Measurements from ENCODE around the gene LAMC1. TPM values are rescaled to one million over a fixed set of nuclear protein-coding genes. Genes with fewer than 3 reads are reported as not detected.

LAMC1 gene
- total and polyA plus RNA-seq, 2 experiments from 2014 or later = 18.4 to 116 TPM

GRCh38 chr1:182993746-182994145 lies 29.5 kb upstream of the LAMC1 start:
- H3K9me3 Mint-ChIP-seq = no peaks in the 10 kb centered on the region; the same call in 2 of the 3 replicates
- no peak for ATAC-seq
- H3K36me3 Mint-ChIP-seq (ENCODE audit: low read depth) = no peaks in the 10 kb centered on the region
- no peak overlapping the region for H3K27ac Mint-ChIP-seq
- H3F3A ChIP-seq (replicated peaks; ENCODE audit: low read depth) = no peaks in the 10 kb centered on the region
- no peaks in the 10 kb centered on the region for H3K27me3 ChIP-seq (ENCODE audit: insufficient read depth)
- no peak overlapping the region for H3K4me2 ChIP-seq
- H3K4me1 ChIP-seq (ENCODE audit: insufficient read depth) = no peaks in the 10 kb centered on the region
- no peaks in the 10 kb centered on the region for H4K20me1 ChIP-seq (replicated peaks; ENCODE audit: insufficient read depth)
- H3K9me2 ChIP-seq (ENCODE audit: insufficient read depth) = peaks cover 4% of the 10 kb centered on the region; the same call in 1 of the 2 replicates
- H3K4me3 Mint-ChIP-seq = no peak overlapping the region
- no peak overlapping the region for H3K27ac ChIP-seq (ENCODE audit: low read depth)
- no peaks in the 10 kb centered on the region for H3K27me3 Mint-ChIP-seq (ENCODE audit: insufficient read depth, low read depth, poor library complexity)
- peaks cover 4% of the 10 kb centered on the region; the same call in 2 of the 3 replicates for H3K4me1 Mint-ChIP-seq
- no peak overlapping the region for H3K4me3 ChIP-seq
- TF ChIP-seq STAT1 (IDR thresholded peaks at IDR 0.05; ENCODE audit: unreplicated experiment) (no peak), ZNF462 (CRISPR knock-in tag; IDR thresholded peaks at IDR 0.05) (no peak), ETS1 (IDR thresholded peaks at IDR 0.05) (no peak), EZH2 (IDR thresholded peaks at IDR 0.05; ENCODE audit: low read depth, unreplicated experiment) (no peak), NANOG (IDR thresholded peaks at IDR 0.05; ENCODE audit: borderline replicate concordance) (no peak), POLR2AphosphoS5 (IDR thresholded peaks at IDR 0.05; ENCODE audit: low read depth) (no peak), CREB1 (CRISPR knock-in tag; IDR thresholded peaks at IDR 0.05; ENCODE audit: low read depth) (no peak), ZNF114 (CRISPR knock-in tag; IDR thresholded peaks at IDR 0.05) (no peak), ZNF331 (CRISPR knock-in tag; IDR thresholded peaks at IDR 0.05; ENCODE audit: low read depth) (no peak), EZH2phosphoT487 (IDR thresholded peaks at IDR 0.05; ENCODE audit: unreplicated experiment) (no peak)
- no peaks in the 10 kb centered on the region for H3K36me3 ChIP-seq (ENCODE audit: insufficient read depth)
- no peaks in the 10 kb centered on the region for H3K79me2 ChIP-seq (replicated peaks; ENCODE audit: insufficient read depth)
- no peak for DNase-seq (ENCODE audit: low spot score)
- no peak overlapping the region for H2AFZ ChIP-seq

All from GM23338 (cell line).